Spleen (tissue), 11 donors: ENCODE results near the gene PLB1. TPM values are rescaled to one million over a fixed set of nuclear protein-coding genes. Genes with fewer than 3 reads are reported as not detected.

ENCODE experiments used
- DNase-seq: peaks from one replicate; pipeline ENCODE4 v3.0.0-alpha.2; 2020
- H3K27ac ChIP-seq, 8 donors: fragments of 200-600 bp; sonication (generic) in 7 of 8; 1 replicate in 4 of 8; 2 replicates in 4 of 8; pipeline versions ENCODE4 v1.5.0 to v1.8.0; 2016 to 2021; ENCODE audit warnings: inconsistent platforms in 4 of 8, mild to moderate bottlenecking in 4 of 8, moderate library complexity in 1 of 8
- H3K27me3 ChIP-seq, 7 donors: fragments of 200-600 bp; sonication (generic) in 6 of 7; replicated peaks in 1 of 7; 1 replicate in 4 of 7; 2 replicates in 3 of 7; pipeline versions ENCODE4 v1.5.0 to v1.8.0; 2016 to 2021; ENCODE audit warnings: inconsistent platforms in 3 of 7, mild to moderate bottlenecking in 1 of 7
- H3K36me3 ChIP-seq, 6 donors: fragments of 200-600 bp; sonication (generic) in 5 of 6; 1 replicate in 4 of 6; 2 replicates in 2 of 6; pipeline versions ENCODE4 v1.5.0 to v1.8.0; 2016 to 2021; ENCODE audit warnings: inconsistent platforms in 2 of 6
- H3K4me1 ChIP-seq, 6 donors: fragments of 200-600 bp; sonication (generic) in 5 of 6; 1 replicate in 3 of 6; 2 replicates in 3 of 6; pipeline versions ENCODE4 v1.5.0 to v1.8.0; 2016 to 2021; ENCODE audit warnings: inconsistent platforms in 3 of 6
- H3K4me3 ChIP-seq, 8 donors: fragments of 200-600 bp; sonication (generic) in 7 of 8; 1 replicate in 4 of 8; 2 replicates in 4 of 8; pipeline versions ENCODE4 v1.5.0 to v1.8.0; 2016 to 2021; ENCODE audit warnings: inconsistent platforms in 4 of 8, mild to moderate bottlenecking in 4 of 8, moderate library complexity in 2 of 8
- H3K9me3 ChIP-seq, 8 donors: fragments of 200-600 bp; sonication (generic) in 7 of 8; 1 replicate in 4 of 8; 2 replicates in 4 of 8; pipeline versions ENCODE4 v1.5.0 to v1.8.0; 2016 to 2021; ENCODE audit warnings: inconsistent platforms in 4 of 8
- POLR2A ChIP-seq, 3 donors: fragments of 450-650 bp; IDR thresholded peaks; one replicate each; pipeline ENCODE4 v1.5.1; 2017; ENCODE audit warnings: antibody characterized with exemption in 3 of 3, mild to moderate bottlenecking in 1 of 3
- POLR2AphosphoS5 ChIP-seq, 3 donors: sonication (generic); formaldehyde crosslinking; IDR thresholded peaks; one replicate each; pipeline ENCODE4 v1.5.1; 2017; ENCODE audit warnings: antibody characterized with exemption in 3 of 3
- WGBS, 5 donors: extraction: QIAGEN DNeasy Blood & Tissue Kit in 3 of 5; methylation state at CpG; one replicate each; pipeline versions ENCODE4 v1.1.5 to v1.1.7; 2013 to 2018; 5-methylcytosine and 5-hydroxymethylcytosine counted together
- intact Hi-C: fragments of 100-400 bp; cut with DNase I; formaldehyde crosslinking; loops from one replicate; pipeline ENCODE4 v1.15.0; 2023; ENCODE audit warnings: low total_unique reads
- polyA plus RNA-seq, 3 donors: library from polyadenylated mRNA; stranded (reverse); fragments of 200-250 nt; gene quantifications; one replicate each; pipeline ENCODE4 v1.2.1, GENCODE V29; 2013
- total RNA-seq, 7 donors: library from RNA; depleted of rRNA in 3 of 7; stranded (reverse); fragments of >200 nt in 3 of 7; fragmentation: NEBNext Ultra II Directional in 4 of 7; extraction: Animal tissue kit (Norgen Biotek cat#: 25700) in 4 of 7; gene quantifications; one replicate each; pipeline versions ENCODE4 v1.1.0 to v1.2.1, GENCODE V29; 2016 to 2021
- TF ChIP-seq, protein P1 (sequence below), 11 experiments: fragments of 200-600 bp in 7 of 11; fragments of 450-650 bp in 4 of 11; sonication (generic) in 4 of 11; IDR thresholded peaks in 8 of 11; conservative IDR thresholded peaks in 3 of 11; 1 replicate in 7 of 11; 2 replicates in 4 of 11; pipeline versions ENCODE4 v1.4.0 to v1.8.0; 2016 to 2021; ENCODE audit warnings: antibody characterized with exemption in 11 of 11, inconsistent platforms in 4 of 11, mild to moderate bottlenecking in 1 of 11
- donor health status: healthy with polysubstance abuse.
- donor health status: DM: no; HTN: no; CAD: no; lungs with moderate emphysema.
- donor health status: DM: no; HTN: no; CAD: no.
- donor health status: Bipolar disorder and iron deficiency.
- donor health status: healthy.
- donor health status: DM: no; HTN: no; CAD: no.
- donor health status: DM: yes; HTN: yes; CAD: no.

Gene PLB1
- total and polyA plus RNA-seq, 10 donors, result 3.8 to 45.7 (median 13.9) TPM

DNA sequence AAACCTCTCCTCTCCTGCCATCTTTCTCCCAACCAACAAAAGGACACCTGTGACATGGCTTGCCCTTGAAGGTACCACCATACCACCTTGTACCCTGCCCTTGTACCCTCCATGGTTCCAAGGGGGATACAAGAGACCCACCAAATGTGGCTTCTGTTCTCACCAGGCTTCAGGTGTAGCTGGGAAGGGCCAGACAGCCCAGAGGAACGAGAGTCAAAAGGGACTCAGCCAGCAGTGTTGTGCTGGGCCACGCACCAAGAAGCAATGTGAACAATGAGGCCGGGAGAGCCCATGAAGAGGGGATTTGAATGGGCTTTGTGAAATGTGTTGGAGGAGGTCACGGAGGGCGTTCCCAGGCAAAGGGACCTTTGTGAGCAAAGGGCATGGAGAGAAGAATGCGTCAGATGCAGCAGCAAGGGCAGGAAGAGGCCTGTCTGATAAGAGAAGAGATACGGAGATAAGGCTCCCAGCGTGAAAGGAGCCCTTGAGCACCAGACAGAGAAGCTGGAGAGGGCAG lies 48.6 kb downstream of the PLB1 start:
- no peak for DNase-seq
- TF ChIP-seq, protein P1, sequence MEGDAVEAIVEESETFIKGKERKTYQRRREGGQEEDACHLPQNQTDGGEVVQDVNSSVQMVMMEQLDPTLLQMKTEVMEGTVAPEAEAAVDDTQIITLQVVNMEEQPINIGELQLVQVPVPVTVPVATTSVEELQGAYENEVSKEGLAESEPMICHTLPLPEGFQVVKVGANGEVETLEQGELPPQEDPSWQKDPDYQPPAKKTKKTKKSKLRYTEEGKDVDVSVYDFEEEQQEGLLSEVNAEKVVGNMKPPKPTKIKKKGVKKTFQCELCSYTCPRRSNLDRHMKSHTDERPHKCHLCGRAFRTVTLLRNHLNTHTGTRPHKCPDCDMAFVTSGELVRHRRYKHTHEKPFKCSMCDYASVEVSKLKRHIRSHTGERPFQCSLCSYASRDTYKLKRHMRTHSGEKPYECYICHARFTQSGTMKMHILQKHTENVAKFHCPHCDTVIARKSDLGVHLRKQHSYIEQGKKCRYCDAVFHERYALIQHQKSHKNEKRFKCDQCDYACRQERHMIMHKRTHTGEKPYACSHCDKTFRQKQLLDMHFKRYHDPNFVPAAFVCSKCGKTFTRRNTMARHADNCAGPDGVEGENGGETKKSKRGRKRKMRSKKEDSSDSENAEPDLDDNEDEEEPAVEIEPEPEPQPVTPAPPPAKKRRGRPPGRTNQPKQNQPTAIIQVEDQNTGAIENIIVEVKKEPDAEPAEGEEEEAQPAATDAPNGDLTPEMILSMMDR (IDR thresholded peaks at IDR 0.05 in 8 of 11, conservative IDR thresholded peaks at IDR 0.05 in 3 of 11), result no peak
- WGBS, 5 donors, result 60 to 73% (median 62%) methylated on average over 8 of the region's 8 CpGs
- H3K9me3 ChIP-seq, result no peaks in the 10 kb centered on the region
- no peak overlapping the region for H3K4me3 ChIP-seq
- intact Hi-C loops, result no loop called here
- peaks cover 0 to 39% (median 21%) of the 10 kb centered on the region in 6 donors for H3K4me1 ChIP-seq
- H3K36me3 ChIP-seq, result no peaks in the 10 kb centered on the region
- peak overlapping the region in 3 of 8 donors; percentile 25 to 36 (median 33) for H3K27ac ChIP-seq
- H3K27me3 ChIP-seq, result peaks cover 0 to 5% (median 0%) of the 10 kb centered on the region in 7 donors

DNA sequence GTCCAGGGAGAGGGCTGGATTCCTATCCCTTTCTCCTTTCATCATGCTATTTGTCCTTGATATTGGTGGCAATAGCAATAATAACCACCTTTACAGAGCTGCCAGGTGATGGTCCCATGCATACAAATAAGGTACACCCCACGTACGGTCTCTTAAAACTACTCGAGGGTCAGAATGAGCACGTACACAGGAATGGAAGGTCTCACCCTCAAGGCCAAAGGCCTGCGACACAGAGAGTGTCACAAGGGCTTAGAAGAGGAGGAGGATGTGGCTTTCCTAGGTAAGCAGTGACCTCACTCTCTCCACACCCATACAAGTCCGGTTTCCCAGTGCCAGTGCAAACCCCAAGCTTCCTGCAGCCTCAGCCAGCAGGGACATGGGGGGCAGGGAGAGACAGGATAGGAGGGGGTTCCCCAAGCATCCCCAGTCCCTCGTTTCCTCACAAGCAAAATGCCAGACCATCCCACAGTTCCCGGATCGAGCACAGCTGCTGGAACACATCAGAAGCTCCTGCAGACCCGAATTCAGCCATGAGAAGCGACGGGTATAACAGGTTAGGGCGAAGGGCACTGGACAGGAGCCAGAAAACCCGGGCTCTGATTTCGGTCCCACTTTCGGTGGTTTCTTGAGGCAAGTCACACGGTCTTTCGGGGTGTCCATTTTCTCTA lies 49.2 kb downstream of the PLB1 start:
- DNase-seq, result no peak
- WGBS, 5 donors, result 65 to 72% (median 70%) methylated on average over 18 of the region's 18 CpGs
- Histone ChIP-seq H3K9me3 (no peaks in the 10 kb centered on the region), H3K27ac (peak overlapping the region in 3 of 8 donors; percentile 25 to 36 (median 33)), H3K36me3 (no peaks in the 10 kb centered on the region), H3K27me3 (peaks cover 0 to 5% (median 0%) of the 10 kb centered on the region in 7 donors), H3K4me3 (no peak overlapping the region), H3K4me1 (peaks cover 0 to 39% (median 21%) of the 10 kb centered on the region in 6 donors)
- TF ChIP-seq, protein P1 (IDR thresholded peaks at IDR 0.05 in 8 of 11, conservative IDR thresholded peaks at IDR 0.05 in 3 of 11), result no peak
- TF ChIP-seq POLR2AphosphoS5 (IDR thresholded peaks at IDR 0.05) (peak in 1 of 3 donors; percentile 52), POLR2A (IDR thresholded peaks at IDR 0.05) (no peak)
- intact Hi-C loops, result no loop called here

DNA sequence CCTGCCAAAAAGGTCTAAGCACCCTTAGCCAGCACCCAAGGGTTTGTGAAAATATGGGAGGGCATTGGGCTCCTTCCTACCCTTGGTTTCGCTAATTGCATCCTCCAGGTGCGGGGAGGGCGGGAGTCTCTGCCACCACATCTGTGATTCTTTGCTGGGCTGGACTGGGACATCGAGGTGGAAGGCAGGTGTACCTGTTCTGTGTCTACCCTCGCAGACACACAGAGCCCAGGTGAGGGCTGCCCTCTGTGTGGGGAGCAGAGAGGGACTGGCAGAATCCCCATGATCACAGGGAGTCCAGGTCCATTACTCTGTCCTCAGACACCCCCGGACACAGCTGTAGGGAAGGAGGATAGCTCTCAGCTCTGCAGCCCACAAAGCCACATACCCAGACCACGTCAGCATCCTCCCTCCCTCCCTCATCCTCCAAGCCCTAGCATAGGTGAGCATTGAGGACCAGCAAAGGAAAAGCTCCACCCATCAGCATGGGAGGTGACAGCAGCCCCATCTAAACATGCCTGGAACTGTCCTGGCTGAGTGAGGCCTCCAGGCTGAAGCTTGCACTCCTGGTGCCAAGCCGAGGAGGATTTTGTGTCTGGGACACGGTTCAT lies 49.8 kb downstream of the PLB1 start:
- TF ChIP-seq POLR2AphosphoS5 (IDR thresholded peaks at IDR 0.05) (peak in 1 of 3 donors; percentile 5), POLR2A (IDR thresholded peaks at IDR 0.05) (no peak)
- no peak overlapping the region for H3K4me3 ChIP-seq
- DNase-seq, result no peak
- H3K36me3 ChIP-seq, result no peaks in the 10 kb centered on the region
- H3K4me1 ChIP-seq, result peaks cover 0 to 39% (median 21%) of the 10 kb centered on the region in 6 donors
- WGBS, 5 donors, result 76 to 84% (median 82%) methylated on average over 9 of the region's 9 CpGs
- intact Hi-C loops, result no loop called here
- peak overlapping the region in 1 of 8 donors; percentile 36 for H3K27ac ChIP-seq
- H3K27me3 ChIP-seq, result no peaks in the 10 kb centered on the region
- H3K9me3 ChIP-seq, result no peaks in the 10 kb centered on the region

DNA sequence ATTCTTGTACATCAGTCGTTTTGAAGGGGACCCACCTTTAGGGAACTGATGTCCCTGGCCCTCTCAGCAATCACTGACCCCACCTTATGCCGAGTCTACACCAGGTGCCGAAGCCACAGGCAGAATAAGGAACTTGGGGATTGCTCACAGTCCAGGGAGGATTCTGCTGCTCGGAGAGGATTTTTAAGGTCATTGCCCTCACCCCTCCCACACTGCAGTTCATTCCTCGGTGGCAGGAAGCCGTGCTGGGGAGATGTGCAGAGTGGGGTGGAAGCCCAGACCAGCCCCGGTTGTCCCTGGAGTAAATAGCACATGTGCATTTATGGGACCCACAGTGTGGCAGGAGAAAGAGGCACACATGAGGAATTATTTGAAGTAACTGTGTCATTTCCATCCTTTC lies 50.4 kb downstream of the PLB1 start:
- Histone ChIP-seq H3K27me3 (no peaks in the 10 kb centered on the region), H3K4me1 (peaks cover 0 to 39% (median 21%) of the 10 kb centered on the region in 6 donors), H3K9me3 (no peaks in the 10 kb centered on the region), H3K27ac (peak overlapping the region in 1 of 8 donors; percentile 36), H3K4me3 (no peak overlapping the region), H3K36me3 (no peaks in the 10 kb centered on the region)
- no peak for DNase-seq
- 36 to 58% (median 50%) methylated on average over 7 of the region's 7 CpGs for WGBS, 5 donors
- intact Hi-C loops, result no loop called here
- no peak for TF ChIP-seq POLR2A (IDR thresholded peaks at IDR 0.05)
- TF ChIP-seq, protein P1 (IDR thresholded peaks at IDR 0.05 in 8 of 11, conservative IDR thresholded peaks at IDR 0.05 in 3 of 11), result no peak
